ENCODE measurements around the gene RAD54L2. TPM values are rescaled to one million over a fixed set of nuclear protein-coding genes. Genes with fewer than 3 reads are reported as not detected.

Gene RAD54L2
- total RNA-seq, 2 donors from 2014 or later = 41.8 to 42.2 TPM

GRCh38 chr3:51501833-51502561 lies 36.5 kb upstream of the RAD54L2 start:
- no peaks in the 10 kb centered on the region for H3K9me3 ChIP-seq
- peak; percentile 94 for TF ChIP-seq CTCF (IDR thresholded peaks at IDR 0.05)
- ATAC-seq (ENCODE audit: insufficient number of reproducible peaks, low FRiP score, low read depth) = no peak
- H3K27ac ChIP-seq = peak overlapping the region in 1 of 2 donors; percentile 10
- H3K4me3 ChIP-seq = no peak overlapping the region
- H3K36me3 ChIP-seq = no peaks in the 10 kb centered on the region
- H3K27me3 ChIP-seq (replicated peaks; ENCODE audit: insufficient read depth) = no peaks in the 10 kb centered on the region
- peaks cover 3 to 6% of the 10 kb centered on the region in 2 donors for H3K4me1 ChIP-seq (ENCODE audit: control insufficient read depth in 1 of 2, low read depth in 2 of 2)
- DNase-seq (ENCODE audit: low spot score) = peak; percentile 36

GRCh38 chr3:51502562-51502910 lies 36.0 kb upstream of the RAD54L2 start:
- H3K4me3 ChIP-seq = no peak overlapping the region
- TF ChIP-seq CTCF (IDR thresholded peaks at IDR 0.05) = no peak
- ATAC-seq (ENCODE audit: insufficient number of reproducible peaks, low FRiP score, low read depth) (no peak), DNase-seq (ENCODE audit: low spot score) (no peak)
- H3K27me3 ChIP-seq (replicated peaks; ENCODE audit: insufficient read depth) = no peaks in the 10 kb centered on the region
- H3K36me3 ChIP-seq = no peaks in the 10 kb centered on the region
- H3K27ac ChIP-seq = no peak overlapping the region
- no peaks in the 10 kb centered on the region for H3K9me3 ChIP-seq
- peaks cover 3 to 6% of the 10 kb centered on the region in 2 donors for H3K4me1 ChIP-seq (ENCODE audit: control insufficient read depth in 1 of 2, low read depth in 2 of 2)

- ATAC-seq (ENCODE audit: insufficient number of reproducible peaks, low FRiP score, low read depth) (no peak), DNase-seq (ENCODE audit: low spot score) (no peak)
- Histone ChIP-seq H3K27ac (no peak overlapping the region), H3K36me3 (no peaks in the 10 kb centered on the region), H3K9me3 (no peaks in the 10 kb centered on the region), H3K27me3 (replicated peaks; ENCODE audit: insufficient read depth) (no peaks in the 10 kb centered on the region), H3K4me1 (ENCODE audit: control insufficient read depth in 1 of 2, low read depth in 2 of 2) (peaks cover 3 to 6% of the 10 kb centered on the region in 2 donors), H3K4me3 (no peak overlapping the region)
- TF ChIP-seq CTCF (IDR thresholded peaks at IDR 0.05) = no peak
These were observed 35.5 kb upstream of the RAD54L2 start for GRCh38 chr3:51503007-51503406.

GRCh38 chr3:51508255-51508654 lies 30.3 kb upstream of the RAD54L2 start:
- Histone ChIP-seq H3K36me3 (no peaks in the 10 kb centered on the region), H3K4me3 (no peak overlapping the region), H3K9me3 (no peaks in the 10 kb centered on the region), H3K27me3 (replicated peaks; ENCODE audit: insufficient read depth) (no peaks in the 10 kb centered on the region), H3K27ac (no peak overlapping the region), H3K4me1 (ENCODE audit: control insufficient read depth in 1 of 2, low read depth in 2 of 2) (no peaks in the 10 kb centered on the region)
- ATAC-seq (ENCODE audit: insufficient number of reproducible peaks, low FRiP score, low read depth) = no peak
- DNase-seq (ENCODE audit: low spot score) = no peak
- TF ChIP-seq CTCF (IDR thresholded peaks at IDR 0.05) = no peak

GRCh38 chr3:51510996-51511395 lies 27.5 kb upstream of the RAD54L2 start:
- no peak for DNase-seq (ENCODE audit: low spot score)
- H3K27ac ChIP-seq = no peak overlapping the region
- no peaks in the 10 kb centered on the region for H3K4me1 ChIP-seq (ENCODE audit: control insufficient read depth in 1 of 2, low read depth in 2 of 2)
- no peak for TF ChIP-seq CTCF (IDR thresholded peaks at IDR 0.05)
- no peak overlapping the region for H3K4me3 ChIP-seq
- no peaks in the 10 kb centered on the region for H3K27me3 ChIP-seq (replicated peaks; ENCODE audit: insufficient read depth)
- no peaks in the 10 kb centered on the region for H3K36me3 ChIP-seq
- no peaks in the 10 kb centered on the region for H3K9me3 ChIP-seq
- no peak for ATAC-seq (ENCODE audit: insufficient number of reproducible peaks, low FRiP score, low read depth)

Measured in thoracic aorta (tissue), 2 donors.